SK-N-SH (cell line): Measurements from ENCODE around the gene UQCR10. TPM values are rescaled to one million over a fixed set of nuclear protein-coding genes. Genes with fewer than 3 reads are reported as not detected.
A peak's percentile ranks its signal among the peaks of the same experiment; 100 is the strongest.

ENCODE experiments used
- CTCF ChIA-PET: fragments of 300-600, 350-600 bp; formaldehyde crosslinking; extraction: SDS; loops from one replicate; lab custom pipeline; 2021; lab: Yijun Ruan, JAX
- POLR2A ChIA-PET: fragments of 350-600 bp; sonication (Branson Sonifier 250); formaldehyde crosslinking; extraction: SDS; loops from one replicate; lab custom pipeline; 2020; ENCODE audit warnings: antibody characterized with exemption, inconsistent platforms; lab: Yijun Ruan, JAX
- DNase-seq: peaks from one replicate; pipeline ENCODE4 v3.0.0; 2012
- H2AFZ ChIP-seq: fragments of 200-600 bp; sonication (generic); 2 replicates; pipeline ENCODE4 v1.8.1; 2016; ENCODE audit warnings: antibody characterized with exemption, mild to moderate bottlenecking, low read depth
- H3F3A ChIP-seq: fragments of 200-600 bp; sonication (generic); replicated peaks from 2 replicates; pipeline ENCODE3; 2016; ENCODE audit warnings: antibody characterized with exemption, mild to moderate bottlenecking; ENCODE audit not compliant: insufficient read depth
- H3K27ac ChIP-seq, 2 experiments: fragments of 200-500 bp in 1 of 2; fragments of 200-600 bp in 1 of 2; sonication (Bioruptor generic) in 1 of 2; sonication (generic), shearing (Covaris generic) in 1 of 2; 2 replicates each; pipeline versions ENCODE4 v1.5.1 to v1.6.1; 2014 to 2016; ENCODE audit warnings: low read depth in 2 of 2, inconsistent platforms in 1 of 2, low read length in 1 of 2, mild to moderate bottlenecking in 1 of 2, mixed read lengths in 1 of 2
- H3K27me3 ChIP-seq: fragments of 200-600 bp; sonication (generic), shearing (Covaris generic); 2 replicates; pipeline ENCODE4 v1.6.1; 2016; ENCODE audit warnings: mixed run types; ENCODE audit not compliant: insufficient read depth
- H3K36me3 ChIP-seq, 2 experiments: fragments of 200-500 bp in 1 of 2; fragments of 200-600 bp in 1 of 2; sonication (Bioruptor generic) in 1 of 2; sonication (generic) in 1 of 2; replicated peaks in 1 of 2; 2 replicates each; pipeline versions ENCODE3 to v1.5.1; 2014 to 2016; ENCODE audit warnings: low read length in 1 of 2, mild to moderate bottlenecking in 1 of 2; ENCODE audit not compliant: insufficient read depth in 2 of 2, control insufficient read depth in 1 of 2
- H3K4me1 ChIP-seq, 2 experiments: fragments of 200-500 bp in 1 of 2; fragments of 200-600 bp in 1 of 2; sonication (Bioruptor generic) in 1 of 2; sonication (generic), shearing (Covaris generic) in 1 of 2; 2 replicates each; pipeline versions ENCODE4 v1.5.1 to v1.6.1; 2014 to 2016; ENCODE audit warnings: low read depth in 1 of 2, low read length in 1 of 2, mixed run types in 1 of 2; ENCODE audit not compliant: insufficient read depth in 2 of 2, control insufficient read depth in 1 of 2
- H3K4me2 ChIP-seq: fragments of 200-600 bp; sonication (generic), shearing (Covaris generic); 2 replicates; pipeline ENCODE4 v1.6.1; 2017; ENCODE audit warnings: mixed run types
- H3K4me3 ChIP-seq, 2 experiments: fragments of 200-500 bp in 1 of 2; fragments of 200-600 bp in 1 of 2; sonication (Bioruptor generic) in 1 of 2; sonication (generic), shearing (Covaris generic) in 1 of 2; 2 replicates each; pipeline versions ENCODE4 v1.5.1 to v1.8.1; 2014 to 2016; ENCODE audit warnings: low read depth in 2 of 2, inconsistent platforms in 1 of 2, low read length in 1 of 2, mild to moderate bottlenecking in 1 of 2, mixed read lengths in 1 of 2, moderate library complexity in 1 of 2
- H3K79me2 ChIP-seq: fragments of 200-600 bp; sonication (generic); 2 replicates; pipeline ENCODE4 v1.8.1; 2017; ENCODE audit warnings: mild to moderate bottlenecking; ENCODE audit not compliant: insufficient read depth
- H3K9ac ChIP-seq: fragments of 200-600 bp; sonication (generic); 2 replicates; pipeline ENCODE4 v1.6.1; 2017; ENCODE audit warnings: mixed run types
- H3K9me2 ChIP-seq: fragments of 200-600 bp; sonication (generic); 2 replicates; pipeline ENCODE4 v1.6.1; 2017; ENCODE audit warnings: mixed run types
- H3K9me3 ChIP-seq: fragments of 200-600 bp; sonication (generic); 2 replicates; pipeline ENCODE4 v1.6.1; 2017; ENCODE audit warnings: mixed run types, mild to moderate bottlenecking, moderate library complexity
- H4K20me1 ChIP-seq: fragments of 200-600 bp; sonication (generic); 2 replicates; pipeline ENCODE4 v1.6.1; 2017; ENCODE audit warnings: mild to moderate bottlenecking, mixed run types; ENCODE audit not compliant: insufficient read depth
- CHD2 ChIP-seq: fragments of 150-350 bp; IDR thresholded peaks from 2 replicates; pipeline ENCODE4 v1.6.1; 2018; ENCODE audit warnings: low read length; ENCODE audit not compliant: partially characterized antibody
- EP300 ChIP-seq, 2 experiments: IDR thresholded peaks; 2 replicates each; pipeline versions ENCODE4 v1.4.0 to v1.6.1; 2012; ENCODE audit warnings: borderline replicate concordance in 1 of 2, low read depth in 1 of 2, low read length in 1 of 2
- EZH2phosphoT487 ChIP-seq: fragments of 200-600 bp; sonication (generic); IDR thresholded peaks from 2 replicates; pipeline ENCODE4 v1.6.1; 2017; ENCODE audit warnings: low read depth, mixed run types, mild to moderate bottlenecking, antibody characterized with exemption, moderate library complexity, borderline replicate concordance
- FOSL2 ChIP-seq: IDR thresholded peaks from 2 replicates; pipeline ENCODE4 v1.4.0; 2012; ENCODE audit warnings: low read depth, mild to moderate bottlenecking, moderate library complexity, borderline replicate concordance
- FOXJ3 ChIP-seq: sonication (generic); formaldehyde crosslinking; IDR thresholded peaks from 2 replicates; pipeline ENCODE4 v1.5.1; 2020; ENCODE audit warnings: mild to moderate bottlenecking, missing genetic modification reagents
- FOXM1 ChIP-seq: IDR thresholded peaks from 2 replicates; pipeline ENCODE4 v1.4.0; 2012; ENCODE audit warnings: low read depth, mild to moderate bottlenecking
- GABPA ChIP-seq: IDR thresholded peaks from 2 replicates; pipeline ENCODE4 v1.4.0; 2012; ENCODE audit warnings: low read depth, mild to moderate bottlenecking
- GATA2 ChIP-seq: sonication (generic); formaldehyde crosslinking; IDR thresholded peaks from 2 replicates; pipeline ENCODE4 v1.5.0; 2020; ENCODE audit warnings: mild to moderate bottlenecking, missing genetic modification reagents
- JUND ChIP-seq: IDR thresholded peaks from 2 replicates; pipeline ENCODE4 v1.4.0; 2012
- MEF2A ChIP-seq: IDR thresholded peaks from 2 replicates; pipeline ENCODE4 v1.4.0; 2012; ENCODE audit warnings: low read depth, borderline replicate concordance
- NFIC ChIP-seq: IDR thresholded peaks from 2 replicates; pipeline ENCODE4 v1.4.0; 2012; ENCODE audit warnings: borderline replicate concordance
- NRF1 ChIP-seq: IDR thresholded peaks from 2 replicates; pipeline ENCODE4 v1.6.1; 2012; ENCODE audit warnings: low read depth, mild to moderate bottlenecking, low read length
- POLR2AphosphoS5 ChIP-seq: IDR thresholded peaks from 2 replicates; pipeline ENCODE4 v1.6.1; 2012; ENCODE audit warnings: low read depth, low read length
- RAD21 ChIP-seq: IDR thresholded peaks from 2 replicates; pipeline ENCODE4 v1.6.1; 2012; ENCODE audit warnings: mild to moderate bottlenecking, low read length
- RCOR1 ChIP-seq: fragments of 150-350 bp; IDR thresholded peaks from 2 replicates; pipeline ENCODE4 v1.6.1; 2017; ENCODE audit warnings: antibody characterized with exemption, low read length
- RXRA ChIP-seq: IDR thresholded peaks from 2 replicates; pipeline ENCODE4 v1.4.0; 2012; ENCODE audit warnings: low read depth, mild to moderate bottlenecking, borderline replicate concordance
- SIN3A ChIP-seq: IDR thresholded peaks from 2 replicates; pipeline ENCODE4 v1.6.1; 2012; ENCODE audit warnings: low read depth, mild to moderate bottlenecking, low read length, moderate library complexity, borderline replicate concordance
- SMC3 ChIP-seq: IDR thresholded peaks from 2 replicates; pipeline ENCODE4 v1.6.1; 2012; ENCODE audit warnings: low read depth, low read length, improper control_type of control experiment
- TCF12 ChIP-seq: IDR thresholded peaks from 2 replicates; pipeline ENCODE4 v1.4.0; 2012
- TEAD4 ChIP-seq: IDR thresholded peaks from 2 replicates; pipeline ENCODE4 v1.4.0; 2012; ENCODE audit warnings: mild to moderate bottlenecking, borderline replicate concordance; ENCODE audit not compliant: insufficient read depth
- WGBS: methylation state at CpG from one replicate; pipeline ENCODE4 v1.1.6; 2017; ENCODE audit warnings: low lambda C conversion rate; 5-methylcytosine and 5-hydroxymethylcytosine counted together
- polyA plus RNA-seq, 3 experiments: library from polyadenylated mRNA; depleted of rRNA; stranded (reverse); fragments of >200 nt; gene quantifications; 2 replicates each; pipeline ENCODE4 v1.2.3, GENCODE V29; 2012
- TF ChIP-seq, protein P1 (sequence below): IDR thresholded peaks from 2 replicates; pipeline ENCODE4 v1.4.0; 2012; ENCODE audit warnings: low read depth
- TF ChIP-seq, protein P2 (sequence below): IDR thresholded peaks from 2 replicates; pipeline ENCODE4; 2012
- TF ChIP-seq, protein P3 (sequence below): IDR thresholded peaks from 2 replicates; pipeline ENCODE4 v1.4.0; 2012; ENCODE audit warnings: low read depth, borderline replicate concordance
- TF ChIP-seq, protein P4 (sequence below): fragments of 200-600 bp; sonication (generic); IDR thresholded peaks from 2 replicates; pipeline ENCODE4 v1.6.1; 2017; ENCODE audit warnings: antibody characterized with exemption, mild to moderate bottlenecking, moderate library complexity
- TF ChIP-seq, protein P5 (sequence below): fragments of 150-350 bp; IDR thresholded peaks from 2 replicates; pipeline ENCODE4 v1.6.1; 2017; ENCODE audit warnings: antibody characterized with exemption, low read length, low read depth, borderline replicate concordance
- TF ChIP-seq, protein P6 (sequence below): fragments of 150-350 bp; IDR thresholded peaks from 2 replicates; pipeline ENCODE4 v1.6.1; 2016; ENCODE audit warnings: mild to moderate bottlenecking, low read depth, low read length

Gene UQCR10
- polyA plus RNA-seq, 1 of the 3 experiments (the other 2 are of a cell fraction), result 248 TPM

DNA sequence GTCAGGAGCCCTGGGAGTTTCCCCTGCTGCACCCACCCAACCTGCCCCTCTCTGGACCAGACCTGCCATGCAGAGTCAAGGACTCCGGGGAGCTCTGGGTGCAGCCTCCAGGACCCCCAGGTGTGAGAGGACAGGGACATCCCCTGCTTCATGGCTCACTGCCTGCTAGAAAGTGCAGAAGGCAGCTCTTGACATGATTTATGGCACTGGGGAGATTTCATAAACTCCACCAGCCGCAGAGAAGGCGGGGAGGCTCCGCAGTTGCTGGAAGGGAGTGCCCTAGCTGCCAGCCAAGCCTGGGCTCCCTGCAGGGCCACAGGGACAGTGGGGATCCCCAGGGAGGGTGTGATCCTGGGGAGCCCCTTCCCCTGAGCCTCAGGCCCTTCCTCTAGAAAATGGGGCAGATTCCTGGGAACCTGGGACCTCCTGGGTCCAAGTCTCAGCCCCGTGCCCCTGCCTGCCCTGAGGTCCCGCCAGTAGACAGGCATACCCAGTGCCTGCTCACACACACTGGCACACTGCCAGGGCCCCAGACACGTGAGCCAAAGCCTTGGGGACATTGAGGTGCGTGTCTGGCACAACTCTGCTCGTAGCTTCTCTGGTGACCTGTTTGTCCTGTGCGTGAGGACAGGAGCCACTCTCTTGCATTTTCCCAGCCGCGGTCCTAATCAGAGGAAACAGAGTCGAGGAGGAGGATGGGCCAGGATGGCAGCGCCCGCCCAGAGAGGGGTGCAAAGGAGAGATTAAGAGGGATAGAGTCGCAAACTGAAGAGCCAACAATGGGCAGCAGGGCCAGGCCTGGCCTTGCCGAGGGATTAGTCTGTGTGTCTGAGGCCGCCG lies 33.6 kb upstream of the UQCR10 start:
- H3K4me3 ChIP-seq, result no peak overlapping the region
- H3K4me1 ChIP-seq, result peaks cover 0 to 30% of the 10 kb centered on the region in 2 experiments; a peak in 1 of 4 replicates
- H4K20me1 ChIP-seq, result no peaks in the 10 kb centered on the region
- H3K27me3 ChIP-seq, result no peaks in the 10 kb centered on the region
- H3K79me2 ChIP-seq, result no peaks in the 10 kb centered on the region
- 56% methylated on average over 11 of the region's 19 CpGs for whole genome bisulfite sequencing
- no peak overlapping the region for H2AFZ ChIP-seq
- no peaks in the 10 kb centered on the region for H3K9me3 ChIP-seq
- CTCF ChIA-PET, result interaction anchor here (0.6 to 3.9 kb wide), 9 partner anchors 8 to 355 kb away, joined by 3 to 20 read pairs (median 4); no protein-coding TSS in a partner anchor
- POLR2A ChIA-PET, result interaction anchor here (0.5 to 1.6 kb wide), 4 partner anchors 11 to 62 kb away, joined by 3 to 9 read pairs (median 4); no protein-coding TSS in a partner anchor
- DNase-seq, result peak; percentile 83
- H3K9ac ChIP-seq, result no peak overlapping the region
- peak overlapping the region in 1 of 2 experiments; percentile 78; a peak in 2 of 4 replicates for H3K27ac ChIP-seq
- H3K4me2 ChIP-seq, result no peak overlapping the region
- no peaks in the 10 kb centered on the region for H3F3A ChIP-seq
- peaks cover 0 to 2% of the 10 kb centered on the region in 2 experiments for H3K36me3 ChIP-seq
- H3K9me2 ChIP-seq, result no peaks in the 10 kb centered on the region
- TF ChIP-seq FOSL2 (no peak), SIN3A (no peak), JUND (no peak), EZH2phosphoT487 (no peak), TCF12 (no peak), MEF2A (no peak), TEAD4 (no peak), CHD2 (no peak), POLR2AphosphoS5 (no peak), RXRA (no peak), RCOR1 (peak; percentile 40; the same call in 1 of the 2 replicates), GATA2 (CRISPR knock-in tag) (no peak), NRF1 (no peak), RAD21 (0 out of 2 replicates have a peak, but pooled peaks have one; percentile 9), GABPA (no peak), FOXJ3 (CRISPR knock-in tag) (peak; percentile 72), SMC3 (no peak), FOXM1 (no peak), EP300 (IDR thresholded peaks at IDR 0.05; ENCODE audit: borderline replicate concordance in 1 of 2, low read depth in 1 of 2, low read length in 1 of 2) (0 out of 4 replicates have a peak, but pooled peaks of 1 of the 2 experiments have one; percentile 8), NFIC (no peak)
- TF ChIP-seq, protein P1, sequence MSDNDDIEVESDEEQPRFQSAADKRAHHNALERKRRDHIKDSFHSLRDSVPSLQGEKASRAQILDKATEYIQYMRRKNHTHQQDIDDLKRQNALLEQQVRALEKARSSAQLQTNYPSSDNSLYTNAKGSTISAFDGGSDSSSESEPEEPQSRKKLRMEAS, result no peak
- TF ChIP-seq, protein P2, sequence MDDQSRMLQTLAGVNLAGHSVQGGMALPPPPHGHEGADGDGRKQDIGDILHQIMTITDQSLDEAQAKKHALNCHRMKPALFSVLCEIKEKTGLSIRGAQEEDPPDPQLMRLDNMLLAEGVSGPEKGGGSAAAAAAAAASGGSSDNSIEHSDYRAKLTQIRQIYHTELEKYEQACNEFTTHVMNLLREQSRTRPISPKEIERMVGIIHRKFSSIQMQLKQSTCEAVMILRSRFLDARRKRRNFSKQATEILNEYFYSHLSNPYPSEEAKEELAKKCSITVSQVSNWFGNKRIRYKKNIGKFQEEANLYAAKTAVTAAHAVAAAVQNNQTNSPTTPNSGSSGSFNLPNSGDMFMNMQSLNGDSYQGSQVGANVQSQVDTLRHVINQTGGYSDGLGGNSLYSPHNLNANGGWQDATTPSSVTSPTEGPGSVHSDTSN, result no peak
- TF ChIP-seq, protein P3, sequence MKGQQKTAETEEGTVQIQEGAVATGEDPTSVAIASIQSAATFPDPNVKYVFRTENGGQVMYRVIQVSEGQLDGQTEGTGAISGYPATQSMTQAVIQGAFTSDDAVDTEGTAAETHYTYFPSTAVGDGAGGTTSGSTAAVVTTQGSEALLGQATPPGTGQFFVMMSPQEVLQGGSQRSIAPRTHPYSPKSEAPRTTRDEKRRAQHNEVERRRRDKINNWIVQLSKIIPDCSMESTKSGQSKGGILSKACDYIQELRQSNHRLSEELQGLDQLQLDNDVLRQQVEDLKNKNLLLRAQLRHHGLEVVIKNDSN, result no peak
- TF ChIP-seq, protein P4, sequence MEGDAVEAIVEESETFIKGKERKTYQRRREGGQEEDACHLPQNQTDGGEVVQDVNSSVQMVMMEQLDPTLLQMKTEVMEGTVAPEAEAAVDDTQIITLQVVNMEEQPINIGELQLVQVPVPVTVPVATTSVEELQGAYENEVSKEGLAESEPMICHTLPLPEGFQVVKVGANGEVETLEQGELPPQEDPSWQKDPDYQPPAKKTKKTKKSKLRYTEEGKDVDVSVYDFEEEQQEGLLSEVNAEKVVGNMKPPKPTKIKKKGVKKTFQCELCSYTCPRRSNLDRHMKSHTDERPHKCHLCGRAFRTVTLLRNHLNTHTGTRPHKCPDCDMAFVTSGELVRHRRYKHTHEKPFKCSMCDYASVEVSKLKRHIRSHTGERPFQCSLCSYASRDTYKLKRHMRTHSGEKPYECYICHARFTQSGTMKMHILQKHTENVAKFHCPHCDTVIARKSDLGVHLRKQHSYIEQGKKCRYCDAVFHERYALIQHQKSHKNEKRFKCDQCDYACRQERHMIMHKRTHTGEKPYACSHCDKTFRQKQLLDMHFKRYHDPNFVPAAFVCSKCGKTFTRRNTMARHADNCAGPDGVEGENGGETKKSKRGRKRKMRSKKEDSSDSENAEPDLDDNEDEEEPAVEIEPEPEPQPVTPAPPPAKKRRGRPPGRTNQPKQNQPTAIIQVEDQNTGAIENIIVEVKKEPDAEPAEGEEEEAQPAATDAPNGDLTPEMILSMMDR, result no peak
- TF ChIP-seq, protein P5, sequence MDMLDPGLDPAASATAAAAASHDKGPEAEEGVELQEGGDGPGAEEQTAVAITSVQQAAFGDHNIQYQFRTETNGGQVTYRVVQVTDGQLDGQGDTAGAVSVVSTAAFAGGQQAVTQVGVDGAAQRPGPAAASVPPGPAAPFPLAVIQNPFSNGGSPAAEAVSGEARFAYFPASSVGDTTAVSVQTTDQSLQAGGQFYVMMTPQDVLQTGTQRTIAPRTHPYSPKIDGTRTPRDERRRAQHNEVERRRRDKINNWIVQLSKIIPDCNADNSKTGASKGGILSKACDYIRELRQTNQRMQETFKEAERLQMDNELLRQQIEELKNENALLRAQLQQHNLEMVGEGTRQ, result no peak
- TF ChIP-seq, protein P6, sequence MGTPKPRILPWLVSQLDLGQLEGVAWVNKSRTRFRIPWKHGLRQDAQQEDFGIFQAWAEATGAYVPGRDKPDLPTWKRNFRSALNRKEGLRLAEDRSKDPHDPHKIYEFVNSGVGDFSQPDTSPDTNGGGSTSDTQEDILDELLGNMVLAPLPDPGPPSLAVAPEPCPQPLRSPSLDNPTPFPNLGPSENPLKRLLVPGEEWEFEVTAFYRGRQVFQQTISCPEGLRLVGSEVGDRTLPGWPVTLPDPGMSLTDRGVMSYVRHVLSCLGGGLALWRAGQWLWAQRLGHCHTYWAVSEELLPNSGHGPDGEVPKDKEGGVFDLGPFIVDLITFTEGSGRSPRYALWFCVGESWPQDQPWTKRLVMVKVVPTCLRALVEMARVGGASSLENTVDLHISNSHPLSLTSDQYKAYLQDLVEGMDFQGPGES, result no peak
